T1000 (cell line): Measurements from ENCODE around the gene SKIC8.

Experiments used
- DNase-seq: peaks from one replicate; lab custom pipeline; 2025; ENCODE audit warnings: mixed read lengths; lab: John Stamatoyannopoulos, UW

The SKIC8 gene

GRCh38 chr15:78321786-78322185 is 22.4 kb upstream of the SKIC8 start:
- no peak for DNase-seq

GRCh38 chr15:78321041-78321570 is 21.7 kb upstream of the SKIC8 start:
- DNase-seq: no peak

GRCh38 chr15:78320183-78320582 is 20.8 kb upstream of the SKIC8 start:
- no peak for DNase-seq

GRCh38 chr15:78319588-78319987 is 20.2 kb upstream of the SKIC8 start:
- no peak for DNase-seq

- no peak for DNase-seq
These were observed 17.9 kb upstream of the SKIC8 start for GRCh38 chr15:78317145-78317836.

- no peak for DNase-seq
These were observed 17.1 kb upstream of the SKIC8 start for GRCh38 chr15:78316283-78317083.

- DNase-seq: no peak
These were observed 16.4 kb upstream of the SKIC8 start for GRCh38 chr15:78315686-78316282.

- DNase-seq: no peak
These were observed 14.8 kb upstream of the SKIC8 start for GRCh38 chr15:78314181-78314581.

- no peak for DNase-seq
These were observed 14.0 kb upstream of the SKIC8 start for GRCh38 chr15:78313383-78313782.

GRCh38 chr15:78312957-78313356 is 13.5 kb upstream of the SKIC8 start:
- no peak for DNase-seq

- no peak for DNase-seq
These were observed 13.1 kb upstream of the SKIC8 start for GRCh38 chr15:78312536-78312935.

GRCh38 chr15:78311292-78311691 is 11.9 kb upstream of the SKIC8 start:
- no peak for DNase-seq

GRCh38 chr15:78308422-78309032 is 9.1 kb upstream of the SKIC8 start:
- DNase-seq: peak; percentile 46

- no peak for DNase-seq
These were observed 8.6 kb upstream of the SKIC8 start for GRCh38 chr15:78307976-78308375.

- peak; percentile 27 for DNase-seq
These were observed 6.9 kb upstream of the SKIC8 start for GRCh38 chr15:78306176-78306774.

- no peak for DNase-seq
These were observed 5.0 kb upstream of the SKIC8 start for GRCh38 chr15:78304216-78305066.

- peak; percentile 56 for DNase-seq
These were observed 3.3 kb upstream of the SKIC8 start for GRCh38 chr15:78302579-78303312.

GRCh38 chr15:78301828-78302227 is 2.4 kb upstream of the SKIC8 start:
- DNase-seq: no peak

- no peak for DNase-seq
These were observed 1.9 kb upstream of the SKIC8 start for GRCh38 chr15:78301326-78301725.

GRCh38 chr15:78292219-78292618 is 7.2 kb downstream of the SKIC8 start:
- DNase-seq: no peak
